ENCODE measurements around the gene RPS27L.

The RPS27L gene

DNA sequence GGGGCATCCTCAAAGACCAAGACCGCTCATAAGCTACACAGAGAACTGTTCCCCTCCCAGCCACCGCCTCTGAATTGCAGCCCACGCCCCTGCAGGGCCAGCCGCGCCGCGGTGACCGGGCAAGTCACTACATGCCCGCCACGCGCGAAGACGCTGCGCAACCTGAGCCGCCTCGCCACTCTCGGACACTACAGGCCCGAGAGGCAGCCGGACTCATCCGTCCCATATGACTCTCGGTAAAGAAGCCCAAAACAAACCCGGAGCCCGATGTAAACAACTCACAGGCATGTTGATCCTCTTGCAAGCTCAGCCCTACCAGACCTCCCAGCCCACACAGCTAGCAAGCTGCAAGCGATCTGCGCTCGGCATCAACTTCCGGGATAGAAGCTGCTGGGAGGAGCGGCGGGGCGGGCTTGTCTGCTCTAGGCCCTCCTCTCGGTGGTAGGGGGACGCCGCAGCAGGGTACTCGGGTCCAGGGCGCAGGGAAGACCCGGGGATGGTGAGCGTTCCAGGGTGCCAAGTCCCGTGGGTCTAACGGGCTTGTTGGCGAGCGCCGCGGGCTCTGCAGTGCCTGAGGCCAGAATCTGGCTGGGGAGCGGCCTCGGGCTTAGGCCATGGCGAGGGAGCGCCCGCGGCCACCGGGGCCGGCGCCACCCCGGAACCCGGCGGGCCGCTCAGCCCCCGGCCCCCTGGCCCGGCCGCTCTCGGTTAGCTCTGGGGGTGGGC is at the start of gene RPS27L:
RPS27L (minus strand) TSS at position 360 of the 726 bp plus-strand sequence; CDS start at position 288, 72 bp downstream.
- peak; percentile 75 to 82 for DNase-seq (ENCODE audit: low read depth in 1 of 2, low spot score in 1 of 2)

DNA sequence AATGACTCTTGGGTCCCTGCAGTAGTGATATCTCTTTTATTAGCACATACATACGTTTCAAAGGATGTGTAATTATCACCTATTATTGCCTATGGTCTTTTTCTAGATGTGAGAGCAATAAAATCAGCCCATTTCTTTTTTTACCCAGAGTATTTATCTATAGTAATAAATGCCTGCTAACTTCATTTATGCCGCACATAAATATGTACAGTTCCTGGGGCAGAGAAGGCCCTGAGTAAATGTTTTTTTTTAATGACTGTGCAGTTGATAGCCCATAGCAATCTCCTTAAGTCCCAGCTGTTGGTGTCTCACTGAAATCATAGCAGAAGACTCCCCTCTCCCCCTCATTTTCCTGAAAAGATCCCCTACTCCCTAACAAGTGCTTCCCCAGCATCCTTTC is 48.8 kb upstream of the RPS27L start:
- DNase-seq (ENCODE audit: low read depth in 1 of 2, low spot score in 1 of 2) = no peak

DNA sequence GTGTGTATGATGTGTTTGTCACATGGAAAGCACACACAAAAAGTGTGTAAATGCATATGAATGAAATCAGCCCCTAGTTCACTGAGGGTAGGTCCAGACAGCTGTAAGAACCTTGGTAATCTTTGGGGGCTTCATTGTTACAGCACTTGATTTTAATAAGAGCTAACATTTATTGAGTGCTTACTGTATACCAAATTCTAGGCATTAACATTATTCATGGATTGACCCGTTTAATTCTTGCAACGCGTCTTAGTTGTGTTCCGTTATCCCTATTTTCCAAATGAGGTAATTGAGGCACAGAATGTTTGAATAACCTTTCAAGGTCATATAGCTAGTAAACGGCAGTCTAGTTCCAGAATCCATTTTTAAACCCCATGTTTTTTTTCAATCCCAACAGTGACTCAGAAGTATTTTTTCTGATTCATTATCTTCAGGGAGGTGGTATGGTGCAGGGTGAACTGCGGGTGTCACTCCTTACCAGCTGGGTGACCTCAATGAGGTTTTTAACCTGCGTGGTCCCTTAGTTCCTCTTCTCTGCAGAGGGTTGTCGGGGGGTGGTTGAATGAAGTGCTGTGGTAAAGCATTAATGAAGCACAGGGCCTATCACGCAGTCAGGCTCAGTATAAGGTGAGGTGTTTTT is 46.3 kb upstream of the RPS27L start:
- DNase-seq (ENCODE audit: low read depth in 1 of 2, low spot score in 1 of 2) = no peak

- no peak for DNase-seq (ENCODE audit: low read depth in 1 of 2, low spot score in 1 of 2)
These were observed 45.6 kb upstream of the RPS27L start for GRCh38 chr15:63202861-63203260.

DNA sequence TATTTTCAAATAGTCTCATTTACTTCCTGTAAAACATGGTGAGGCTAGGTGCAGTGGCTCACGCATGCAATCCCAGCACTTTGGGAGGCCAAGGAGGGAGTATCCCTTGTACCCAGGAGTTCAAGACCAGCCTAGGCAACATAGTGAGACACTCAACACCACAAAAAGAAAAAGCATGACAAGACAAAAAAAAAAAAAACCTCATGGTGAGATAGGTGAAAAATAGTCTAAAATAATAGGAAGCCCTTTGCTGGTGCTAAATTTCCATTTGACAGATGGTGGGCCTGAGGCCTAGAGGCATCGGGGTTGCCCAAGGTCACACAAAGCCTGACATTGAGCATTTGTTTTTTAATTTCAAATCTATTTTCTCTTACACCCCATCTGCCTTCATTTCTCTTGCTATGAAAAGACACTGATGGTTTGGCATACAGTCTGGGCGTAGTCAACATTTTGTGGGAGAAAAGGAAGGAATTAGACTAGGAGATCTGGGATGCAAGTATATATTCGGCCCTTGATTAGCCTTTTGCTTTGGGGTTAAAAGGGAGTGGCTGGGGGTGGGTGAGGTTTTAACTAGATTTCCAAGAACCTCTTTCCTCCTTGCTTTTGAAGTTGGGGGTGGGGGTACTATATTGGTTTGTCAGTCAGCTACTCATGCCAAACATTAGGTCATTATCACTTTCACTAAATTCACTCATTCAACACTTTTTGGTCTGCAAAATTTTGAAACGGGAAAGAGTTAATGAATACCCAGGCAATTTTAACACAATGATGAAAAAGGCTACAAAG is 43.4 kb upstream of the RPS27L start:
- no peak for DNase-seq (ENCODE audit: low read depth in 1 of 2, low spot score in 1 of 2)

DNA sequence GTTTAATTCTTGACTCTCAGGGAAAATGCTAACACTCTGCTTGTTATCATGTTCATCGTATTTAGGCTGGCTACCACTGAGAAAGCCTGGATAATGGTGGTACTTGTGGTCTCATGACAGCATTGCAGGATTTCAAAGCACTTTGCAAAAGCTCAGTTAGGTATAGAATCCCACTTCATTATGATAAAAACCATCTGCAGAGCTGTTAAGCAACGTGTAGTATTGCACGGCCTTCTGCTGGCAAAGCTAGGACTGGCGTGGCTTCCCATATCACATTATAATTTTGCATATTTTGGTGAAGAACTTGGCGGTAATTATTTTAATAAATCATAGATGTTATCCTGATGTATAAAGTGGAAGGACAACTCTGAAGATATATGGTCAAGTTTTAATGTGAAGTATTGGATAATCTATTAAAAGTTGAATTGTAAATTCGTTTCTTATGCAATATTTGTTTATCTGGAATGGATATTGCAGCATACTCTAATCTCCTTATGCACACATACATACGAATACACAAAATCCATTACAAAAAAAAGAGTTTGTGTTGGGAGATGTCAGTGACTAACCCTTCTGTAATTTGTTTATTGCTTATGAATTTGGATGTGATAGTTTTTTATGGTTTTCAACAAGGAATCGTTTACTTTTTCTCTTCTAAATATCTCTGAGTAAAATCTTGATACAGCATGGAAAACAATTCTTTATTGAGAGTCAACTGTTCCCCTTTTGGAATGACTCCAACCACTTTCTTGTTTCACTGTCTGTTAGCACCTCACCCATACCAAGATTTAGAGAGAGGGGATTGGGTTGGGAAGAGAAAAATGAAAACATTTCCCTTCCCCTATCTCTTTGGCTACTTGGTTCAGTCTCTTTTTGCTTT is 41.3 kb upstream of the RPS27L start:
- DNase-seq (ENCODE audit: low read depth in 1 of 2, low spot score in 1 of 2) = no peak

- no peak for DNase-seq (ENCODE audit: low read depth in 1 of 2, low spot score in 1 of 2)
These were observed 40.3 kb upstream of the RPS27L start for GRCh38 chr15:63197626-63198025.

- DNase-seq (ENCODE audit: low read depth in 1 of 2, low spot score in 1 of 2) = no peak
These were observed 39.6 kb upstream of the RPS27L start for GRCh38 chr15:63196842-63197241.

GRCh38 chr15:63195569-63196015 is 38.3 kb upstream of the RPS27L start:
- no peak for DNase-seq (ENCODE audit: low read depth in 1 of 2, low spot score in 1 of 2)

- DNase-seq (ENCODE audit: low read depth in 1 of 2, low spot score in 1 of 2) = no peak
These were observed 37.7 kb upstream of the RPS27L start for GRCh38 chr15:63194880-63195568.

GRCh38 chr15:63194302-63194701 is 37.0 kb upstream of the RPS27L start:
- no peak for DNase-seq (ENCODE audit: low read depth in 1 of 2, low spot score in 1 of 2)

- no peak for DNase-seq (ENCODE audit: low read depth in 1 of 2, low spot score in 1 of 2)
These were observed 35.4 kb upstream of the RPS27L start for GRCh38 chr15:63192619-63193206.

DNA sequence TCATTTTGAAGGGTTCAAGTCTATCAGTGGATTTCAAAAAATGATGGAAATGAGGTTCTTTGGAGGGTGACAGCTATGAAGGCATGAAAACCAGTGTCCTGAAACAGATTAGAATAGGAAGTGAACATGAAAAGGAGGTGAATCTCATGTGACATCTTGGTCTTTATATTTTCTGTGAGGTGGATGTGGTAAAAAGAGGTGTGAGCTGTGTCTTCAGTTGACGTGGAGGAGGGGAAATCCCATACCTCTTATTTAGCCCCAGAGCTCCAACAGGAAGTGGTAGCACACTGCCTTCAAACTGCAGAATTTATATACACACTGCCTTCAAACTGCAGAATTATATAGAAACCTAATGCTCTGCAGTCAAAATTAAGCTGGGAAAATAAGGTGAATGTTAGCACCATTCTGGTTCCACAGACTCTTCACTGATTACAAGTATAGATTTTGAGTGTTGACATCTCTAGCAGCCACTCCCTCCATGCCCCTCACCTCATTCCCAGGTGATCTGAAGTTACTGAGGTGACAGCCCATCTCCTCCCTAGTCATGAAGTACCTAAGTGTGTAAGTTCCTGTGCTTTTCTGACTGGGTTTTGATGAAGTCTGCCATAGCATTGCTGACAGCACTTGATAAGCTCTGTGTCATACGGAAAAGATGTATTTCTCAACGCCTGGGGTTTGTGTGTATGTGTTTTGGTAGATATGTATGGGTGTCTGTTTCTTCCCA is 34.8 kb upstream of the RPS27L start:
- peak in 1 of 2 donors; percentile 71 for DNase-seq (ENCODE audit: low read depth in 1 of 2, low spot score in 1 of 2)

- no peak for DNase-seq (ENCODE audit: low read depth in 1 of 2, low spot score in 1 of 2)
These were observed 33.7 kb upstream of the RPS27L start for GRCh38 chr15:63190769-63191649.

DNA sequence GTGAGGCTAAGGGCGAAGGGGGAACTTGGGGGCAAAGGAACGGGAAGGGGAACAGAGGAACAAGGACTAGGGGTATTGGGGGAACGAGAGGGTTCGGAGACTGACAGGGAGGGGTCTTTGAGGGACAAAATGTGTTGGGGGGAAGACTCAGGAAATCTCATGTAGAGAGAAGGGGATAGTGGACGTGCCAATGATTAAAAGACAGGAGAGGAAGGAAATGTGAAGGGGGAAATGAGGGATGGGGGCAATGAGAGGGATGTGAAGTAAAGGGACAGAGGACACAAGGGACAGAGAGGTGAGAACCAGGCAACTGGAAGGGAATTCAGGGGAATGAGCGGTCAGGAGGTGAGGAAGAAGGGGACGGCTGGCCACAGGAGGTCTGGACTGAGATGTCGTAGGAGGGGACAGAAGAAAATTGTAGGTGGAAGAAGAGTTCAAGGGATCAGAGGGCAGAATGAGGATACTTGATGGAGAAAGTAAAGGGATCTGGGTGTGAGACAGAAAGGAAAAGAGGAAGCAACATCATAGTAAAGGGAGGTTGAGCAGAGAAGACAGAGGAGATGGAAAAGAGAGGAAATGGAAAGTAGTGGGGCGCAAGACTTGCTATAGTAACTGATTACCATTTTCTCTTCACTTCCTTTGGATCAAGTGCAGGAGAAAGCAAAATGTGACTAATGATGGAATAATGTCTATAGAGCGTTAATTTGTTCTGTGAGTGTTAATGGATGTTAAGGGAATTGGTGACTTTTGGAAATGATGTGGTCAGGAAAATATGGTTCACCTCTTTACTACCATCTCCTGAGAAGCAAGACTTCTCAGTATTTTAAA is 32.9 kb upstream of the RPS27L start:
- DNase-seq (ENCODE audit: low read depth in 1 of 2, low spot score in 1 of 2) = no peak

DNA sequence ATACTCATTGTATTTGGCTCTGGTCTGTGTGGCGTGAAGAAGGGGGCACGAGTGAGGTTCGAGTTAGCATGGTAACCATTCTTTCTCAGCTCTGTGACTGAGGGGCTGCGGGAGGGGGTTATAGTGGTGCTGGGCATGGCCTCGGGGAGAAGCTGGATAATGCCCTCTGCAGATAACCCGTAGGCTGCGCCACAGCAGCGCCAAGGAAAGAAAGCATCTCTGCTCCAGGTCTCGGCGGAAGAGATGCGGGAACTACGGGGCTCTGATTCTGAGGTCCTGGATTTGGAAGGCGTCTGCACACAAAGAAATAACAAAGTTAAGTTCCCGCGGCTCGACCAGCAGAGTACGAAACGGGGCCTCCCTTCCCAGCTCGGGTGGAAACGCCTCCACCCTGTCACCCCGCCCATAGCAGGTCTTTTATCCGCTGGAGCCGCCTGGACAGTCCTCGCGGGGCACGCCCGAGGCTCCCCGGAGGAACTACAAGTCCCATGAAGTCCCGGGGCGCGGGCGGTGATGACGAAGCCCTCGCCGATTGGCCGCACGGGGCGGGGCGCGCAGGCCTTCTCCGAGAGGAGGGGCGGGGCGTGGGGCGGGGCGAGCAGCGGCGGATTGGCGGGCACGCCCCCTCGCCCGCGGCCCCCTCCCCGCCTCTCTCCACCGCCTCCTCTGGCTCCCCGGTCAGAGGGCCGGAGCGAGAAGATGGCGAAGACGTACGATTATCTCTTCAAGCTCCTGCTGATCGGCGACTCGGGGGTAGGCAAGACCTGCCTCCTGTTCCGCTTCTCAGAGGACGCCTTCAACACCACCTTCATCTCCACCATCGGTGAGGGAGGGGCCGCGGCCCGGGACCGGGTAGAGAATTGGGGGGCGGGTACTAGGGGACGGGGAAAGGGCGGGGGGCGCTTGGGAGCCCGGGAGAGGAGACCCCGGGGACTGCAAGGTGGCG is 31.9 kb upstream of the RPS27L start, which contains the start of gene RAB8B:
RAB8B (plus strand) TSS at position 681 of the 946 bp plus-strand sequence; CDS start at position 700, 19 bp downstream.
- peak; percentile 97 to 98 for DNase-seq (ENCODE audit: low read depth in 1 of 2, low spot score in 1 of 2)

Measured in activated CD4-positive, alpha-beta T cell treated with anti-CD3 and anti-CD28 coated beads, Interleukin-2, amount 50 U/mL, for 24 hours (primary cell).